Fibroblast of mammary gland (primary cell): ENCODE data around the gene FAM184B.
A peak's percentile ranks its signal among the peaks of the same experiment; 100 is the strongest.

Experiments used
- DNase-seq: peaks from one replicate; pipeline ENCODE4 v3.0.0-alpha.2; 2010; ENCODE audit warnings: low read depth
- H3K4me3 ChIP-seq: 2 replicates; pipeline ENCODE4 v1.5.1; 2011; ENCODE audit warnings: low read depth, mild to moderate bottlenecking, low read length, moderate library complexity; ENCODE audit not compliant: control insufficient read depth
- TF ChIP-seq, protein P1 (sequence below): conservative IDR thresholded peaks from 2 replicates; pipeline ENCODE4 v1.5.1; 2011; ENCODE audit warnings: low read depth, low read length, inconsistent platforms; ENCODE audit not compliant: control insufficient read depth, insufficient read depth

Gene FAM184B

GRCh38 chr4:17605236-17605635 is 176.2 kb downstream of the FAM184B start:
- TF ChIP-seq, protein P1, sequence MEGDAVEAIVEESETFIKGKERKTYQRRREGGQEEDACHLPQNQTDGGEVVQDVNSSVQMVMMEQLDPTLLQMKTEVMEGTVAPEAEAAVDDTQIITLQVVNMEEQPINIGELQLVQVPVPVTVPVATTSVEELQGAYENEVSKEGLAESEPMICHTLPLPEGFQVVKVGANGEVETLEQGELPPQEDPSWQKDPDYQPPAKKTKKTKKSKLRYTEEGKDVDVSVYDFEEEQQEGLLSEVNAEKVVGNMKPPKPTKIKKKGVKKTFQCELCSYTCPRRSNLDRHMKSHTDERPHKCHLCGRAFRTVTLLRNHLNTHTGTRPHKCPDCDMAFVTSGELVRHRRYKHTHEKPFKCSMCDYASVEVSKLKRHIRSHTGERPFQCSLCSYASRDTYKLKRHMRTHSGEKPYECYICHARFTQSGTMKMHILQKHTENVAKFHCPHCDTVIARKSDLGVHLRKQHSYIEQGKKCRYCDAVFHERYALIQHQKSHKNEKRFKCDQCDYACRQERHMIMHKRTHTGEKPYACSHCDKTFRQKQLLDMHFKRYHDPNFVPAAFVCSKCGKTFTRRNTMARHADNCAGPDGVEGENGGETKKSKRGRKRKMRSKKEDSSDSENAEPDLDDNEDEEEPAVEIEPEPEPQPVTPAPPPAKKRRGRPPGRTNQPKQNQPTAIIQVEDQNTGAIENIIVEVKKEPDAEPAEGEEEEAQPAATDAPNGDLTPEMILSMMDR, result no peak
- no peak overlapping the region for H3K4me3 ChIP-seq
- peak; percentile 31 for DNase-seq

GRCh38 chr4:17599826-17600225 is 181.6 kb downstream of the FAM184B start:
- DNase-seq, result peak; percentile 16
- no peak overlapping the region for H3K4me3 ChIP-seq
- TF ChIP-seq, protein P1, result no peak

DNA sequence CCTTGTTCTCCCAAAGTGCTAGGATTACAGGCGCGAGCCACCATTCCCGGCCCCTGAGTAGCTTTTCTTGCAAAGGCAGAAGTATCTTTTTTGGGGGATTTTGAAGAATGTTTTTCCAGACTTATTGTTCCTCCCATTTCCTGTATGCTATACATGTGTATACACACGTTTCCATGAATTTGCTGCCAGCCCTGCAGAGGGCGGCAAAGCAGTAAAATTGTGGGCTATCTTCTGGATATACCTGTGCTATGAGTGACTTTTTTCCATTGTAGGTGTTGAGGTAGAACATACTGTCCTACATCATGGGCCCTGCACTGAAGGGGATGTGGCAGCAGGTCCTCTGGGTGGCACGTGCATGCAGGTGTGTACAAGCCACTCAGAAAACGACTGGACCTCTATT is 183.9 kb downstream of the FAM184B start:
- H3K4me3 ChIP-seq, result no peak overlapping the region
- TF ChIP-seq, protein P1, result peak; percentile 37
- DNase-seq, result peak; percentile 14

GRCh38 chr4:17595471-17596005 is 185.9 kb downstream of the FAM184B start:
- no peak overlapping the region for H3K4me3 ChIP-seq
- TF ChIP-seq, protein P1, result no peak
- DNase-seq, result no peak

GRCh38 chr4:17589355-17589754 is 192.1 kb downstream of the FAM184B start:
- TF ChIP-seq, protein P1, result no peak
- H3K4me3 ChIP-seq, result no peak overlapping the region
- DNase-seq, result no peak

DNA sequence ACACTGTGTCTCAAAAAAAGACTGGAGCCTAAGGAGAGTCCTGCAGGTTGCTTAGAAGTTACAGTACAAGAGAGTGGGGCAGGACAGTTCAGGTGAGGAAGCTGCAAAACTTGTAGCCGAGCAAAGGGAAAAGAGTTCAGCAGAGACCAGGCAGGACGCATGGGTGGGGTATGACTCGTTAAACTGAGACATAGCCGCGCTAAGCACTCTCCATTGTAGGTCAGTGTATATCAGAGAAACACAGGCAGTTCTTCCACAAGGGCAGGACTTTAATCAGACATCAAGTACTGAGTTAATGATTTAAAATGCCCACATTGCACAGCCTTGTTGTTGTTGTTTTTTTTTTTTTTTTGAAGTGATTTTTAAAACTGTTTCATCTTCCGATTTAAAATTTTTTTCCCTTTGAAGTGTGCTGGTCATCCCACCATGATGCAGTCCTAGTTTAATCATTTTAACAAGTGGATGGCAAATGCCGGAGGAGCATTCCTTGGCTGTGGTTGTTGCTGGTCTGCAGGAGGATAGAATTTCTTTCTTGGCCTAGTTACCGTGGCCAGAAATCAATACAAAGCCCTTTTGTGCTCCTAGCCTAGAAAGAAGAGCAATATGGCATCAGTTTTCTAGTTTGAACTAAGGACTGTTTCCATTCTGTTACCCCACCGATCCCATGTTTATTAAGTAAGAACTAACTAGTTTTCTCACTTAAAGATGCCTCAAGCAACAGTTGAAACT is 194.2 kb downstream of the FAM184B start:
- DNase-seq, result no peak
- H3K4me3 ChIP-seq, result no peak overlapping the region
- TF ChIP-seq, protein P1, result no peak
